GM12878 (cell line): ENCODE measurements around the gene TMEM63B. TPM values are rescaled to one million over a fixed set of nuclear protein-coding genes. Genes with fewer than 3 reads are reported as not detected.

Experiments
- CHD2 ChIP-seq: IDR thresholded peaks from 2 replicates; pipeline ENCODE4 v1.6.1; 2011; ENCODE audit warnings: low read depth, low read length, improper control_type of control experiment, borderline replicate concordance
- KLF5 ChIP-seq: fragments of 450-650 bp; IDR thresholded peaks from 2 replicates; pipeline ENCODE4 v1.6.1; 2014; ENCODE audit warnings: mild to moderate bottlenecking; ENCODE audit not compliant: partially characterized antibody
- SKIL ChIP-seq: fragments of 450-650 bp; IDR thresholded peaks from 2 replicates; pipeline ENCODE4 v1.6.1; 2017; ENCODE audit warnings: mild to moderate bottlenecking, low read depth, inconsistent platforms; ENCODE audit not compliant: poor library complexity, severe bottlenecking
- SREBF2 ChIP-seq: IDR thresholded peaks from 2 replicates; pipeline ENCODE4 v1.6.1; 2012; ENCODE audit warnings: mild to moderate bottlenecking, low read length
- STAT3 ChIP-seq: IDR thresholded peaks from 2 replicates; pipeline ENCODE4 v1.6.1; 2011; ENCODE audit warnings: low read depth, low read length, improper control_type of control experiment
- ZBTB4 ChIP-seq: fragments of 450-650 bp; formaldehyde crosslinking; IDR thresholded peaks from 2 replicates; pipeline ENCODE4 v1.4.0; 2022; ENCODE audit warnings: mild to moderate bottlenecking, moderate library complexity
- polyA plus RNA-seq, 11 experiments: library from polyadenylated mRNA; depleted of rRNA in 4 of 11; unstranded in 6 of 11; stranded (reverse) in 5 of 11; fragments of >200 nt; fragmentation: Nextera tagmentation in 4 of 11; fragmentation: Illumina TruSeq in 1 of 11; extraction: Ambion mirVana in 4 of 11; extraction: Trizol in 1 of 11; gene quantifications; 1 replicate in 1 of 11; 2 replicates in 10 of 11; pipeline versions ENCODE4 v1.2.1 to v1.2.3, GENCODE V29; 2011 to 2016; ENCODE audit warnings: inconsistent platforms in 2 of 11, missing spikeins in 2 of 11, low read depth in 1 of 11
- total RNA-seq, 4 experiments: library from RNA; depleted of rRNA in 3 of 4; stranded (reverse); fragments of >200 nt in 3 of 4; fragmentation: Illumina TruSeq in 1 of 4; extraction: Trizol in 1 of 4; gene quantifications; 2 replicates each; pipeline versions ENCODE4 v1.2.1 to v1.2.3, GENCODE V29; 2013 to 2021
- TF ChIP-seq, protein P1 (sequence below), 3 experiments: IDR thresholded peaks in 2 of 3; conservative IDR thresholded peaks in 1 of 3; 2 replicates each; pipeline ENCODE4 v1.5.1; 2011; ENCODE audit warnings: low read depth in 3 of 3, low read length in 3 of 3, mild to moderate bottlenecking in 3 of 3, control low read depth in 2 of 3, moderate library complexity in 2 of 3, inconsistent platforms in 1 of 3, mixed read lengths in 1 of 3; ENCODE audit not compliant: control insufficient read depth in 2 of 3, insufficient read depth in 1 of 3; ENCODE audit errors: extremely low read depth in 1 of 3

The TMEM63B gene
- total and polyA plus RNA-seq, 10 of the 15 experiments (the other 5 are each of a cell fraction or from before 2014, with no cell fraction given), result 0.09 to 15.0 (median 7.1) TPM; not detected in 1

- TF ChIP-seq, protein P1, sequence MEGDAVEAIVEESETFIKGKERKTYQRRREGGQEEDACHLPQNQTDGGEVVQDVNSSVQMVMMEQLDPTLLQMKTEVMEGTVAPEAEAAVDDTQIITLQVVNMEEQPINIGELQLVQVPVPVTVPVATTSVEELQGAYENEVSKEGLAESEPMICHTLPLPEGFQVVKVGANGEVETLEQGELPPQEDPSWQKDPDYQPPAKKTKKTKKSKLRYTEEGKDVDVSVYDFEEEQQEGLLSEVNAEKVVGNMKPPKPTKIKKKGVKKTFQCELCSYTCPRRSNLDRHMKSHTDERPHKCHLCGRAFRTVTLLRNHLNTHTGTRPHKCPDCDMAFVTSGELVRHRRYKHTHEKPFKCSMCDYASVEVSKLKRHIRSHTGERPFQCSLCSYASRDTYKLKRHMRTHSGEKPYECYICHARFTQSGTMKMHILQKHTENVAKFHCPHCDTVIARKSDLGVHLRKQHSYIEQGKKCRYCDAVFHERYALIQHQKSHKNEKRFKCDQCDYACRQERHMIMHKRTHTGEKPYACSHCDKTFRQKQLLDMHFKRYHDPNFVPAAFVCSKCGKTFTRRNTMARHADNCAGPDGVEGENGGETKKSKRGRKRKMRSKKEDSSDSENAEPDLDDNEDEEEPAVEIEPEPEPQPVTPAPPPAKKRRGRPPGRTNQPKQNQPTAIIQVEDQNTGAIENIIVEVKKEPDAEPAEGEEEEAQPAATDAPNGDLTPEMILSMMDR (IDR thresholded peaks at IDR 0.05 in 2 of 3, conservative IDR thresholded peaks at IDR 0.05 in 1 of 3; ENCODE audit: control insufficient read depth in 2 of 3, extremely low read depth in 1 of 3, insufficient read depth in 1 of 3, low read depth in 3 of 3, low read length in 3 of 3), result no peak
- TF ChIP-seq KLF5 (no peak), STAT3 (no peak), CHD2 (no peak), SREBF2 (no peak), SKIL (no peak), ZBTB4 (no peak)
Measured at GRCh38 chr6:44162876-44163625, 35.7 kb downstream of the TMEM63B start (continued).
